Vagina (tissue), 2 donors: ENCODE data around the gene PARD6A. TPM values are rescaled to one million over a fixed set of nuclear protein-coding genes. Genes with fewer than 3 reads are reported as not detected.

Experiments used
- DNase-seq, 2 donors: peaks; one replicate each; pipeline ENCODE4 v3.0.0-alpha.2; 2017; ENCODE audit errors: extremely low spot score in 2 of 2
- H3K27ac ChIP-seq: fragments of 200-600 bp; sonication (generic); one replicate; pipeline ENCODE4 v1.5.1; 2019
- H3K27me3 ChIP-seq: fragments of 200-600 bp; sonication (generic); one replicate; pipeline ENCODE4 v1.5.1; 2019
- H3K36me3 ChIP-seq, 2 donors: fragments of 200-600 bp; sonication (generic); one replicate each; pipeline ENCODE4 v1.5.1; 2017 to 2019
- H3K4me1 ChIP-seq: fragments of 200-600 bp; sonication (generic); one replicate; pipeline ENCODE4 v1.5.1; 2019
- H3K4me3 ChIP-seq, 2 donors: fragments of 200-600 bp; sonication (generic); 1 replicate in 1 of 2; 2 replicates in 1 of 2; pipeline ENCODE4 v1.5.1; 2016 to 2019
- H3K9me3 ChIP-seq: fragments of 200-600 bp; sonication (generic); one replicate; pipeline ENCODE4 v1.5.1; 2019
- CTCF ChIP-seq, 3 experiments: fragments of 450-650 bp in 2 of 3; fragments of 200-600 bp in 1 of 3; sonication (generic) in 1 of 3; IDR thresholded peaks; one replicate each; pipeline ENCODE4 v1.5.1; 2017 to 2019; ENCODE audit warnings: antibody characterized with exemption in 3 of 3, mild to moderate bottlenecking in 2 of 3, moderate library complexity in 2 of 3
- POLR2A ChIP-seq, 2 donors: fragments of 450-650 bp; IDR thresholded peaks; one replicate each; pipeline ENCODE4 v1.6.1; 2017; ENCODE audit warnings: antibody characterized with exemption in 2 of 2, mild to moderate bottlenecking in 2 of 2, moderate library complexity in 2 of 2
- POLR2AphosphoS5 ChIP-seq, 2 donors: sonication (generic); formaldehyde crosslinking; IDR thresholded peaks; one replicate each; pipeline ENCODE4 v1.9.0; 2017; ENCODE audit warnings: antibody characterized with exemption in 2 of 2, mild to moderate bottlenecking in 2 of 2, low read depth in 1 of 2; ENCODE audit not compliant: insufficient read depth in 1 of 2
- intact Hi-C: fragments of 100-400 bp; cut with DNase I; formaldehyde crosslinking; loops from one replicate; pipeline ENCODE4 v1.15.1; 2023
- total RNA-seq: library from RNA; depleted of rRNA; stranded (reverse); fragments of >200 nt; gene quantifications from one replicate; pipeline ENCODE4 v1.2.3, GENCODE V29; 2016

PARD6A gene
- total RNA-seq, 1 donor from 2014 or later: 1.2 TPM

GRCh38 chr16:67709050-67709449 lies 48.3 kb downstream of the PARD6A start:
- no peak overlapping the region for H3K4me3 ChIP-seq
- TF ChIP-seq CTCF (IDR thresholded peaks at IDR 0.05): no peak
- TF ChIP-seq POLR2A (IDR thresholded peaks at IDR 0.05): no peak
- TF ChIP-seq POLR2AphosphoS5 (IDR thresholded peaks at IDR 0.05; ENCODE audit: insufficient read depth in 1 of 2, low read depth in 1 of 2): no peak
- intact Hi-C loops: no loop called here
- no peaks in the 10 kb centered on the region for H3K36me3 ChIP-seq
- DNase-seq: no peak
- no peaks in the 10 kb centered on the region for H3K4me1 ChIP-seq
- H3K9me3 ChIP-seq: no peaks in the 10 kb centered on the region
- no peaks in the 10 kb centered on the region for H3K27me3 ChIP-seq
- H3K27ac ChIP-seq: no peak overlapping the region

- Histone ChIP-seq H3K36me3 (no peaks in the 10 kb centered on the region), H3K4me3 (no peak overlapping the region), H3K27me3 (no peaks in the 10 kb centered on the region), H3K4me1 (no peaks in the 10 kb centered on the region), H3K9me3 (no peaks in the 10 kb centered on the region), H3K27ac (no peak overlapping the region)
- no peak for DNase-seq
- intact Hi-C loops: no loop called here
- no peak for TF ChIP-seq POLR2A (IDR thresholded peaks at IDR 0.05)
- no peak for TF ChIP-seq POLR2AphosphoS5 (IDR thresholded peaks at IDR 0.05; ENCODE audit: insufficient read depth in 1 of 2, low read depth in 1 of 2)
- TF ChIP-seq CTCF (IDR thresholded peaks at IDR 0.05): no peak
These were observed 49.8 kb downstream of the PARD6A start for GRCh38 chr16:67710607-67711006.

Other genes with a start within 250 kb of the PARD6A start
- 22.3 TPM for gene ZDHHC1, start 244.5 kb upstream of the PARD6A start, total RNA-seq
- gene HSD11B2, start 229.8 kb upstream of the PARD6A start, total RNA-seq: 30.2 TPM
- 110 TPM for gene ATP6V0D1, start 179.8 kb upstream of the PARD6A start, total RNA-seq
- gene AGRP, start 177.4 kb upstream of the PARD6A start, total RNA-seq: not detected
- 54.8 TPM for gene RIPOR1, start 132.1 kb upstream of the PARD6A start, total RNA-seq
- gene CTCF, start 98.4 kb upstream of the PARD6A start, total RNA-seq: 43.2 TPM
- gene CARMIL2, start 15.8 kb upstream of the PARD6A start, total RNA-seq: 5.6 TPM
- 38.8 TPM for gene ACD, start 700 bp upstream of the PARD6A start, total RNA-seq
- gene ENKD1, start 5.8 kb downstream of the PARD6A start, total RNA-seq: 14.7 TPM
- 10.3 TPM for gene C16orf86, start 5.9 kb downstream of the PARD6A start, total RNA-seq
- 32.7 TPM for gene GFOD2, start 58.4 kb downstream of the PARD6A start, total RNA-seq
- 17.9 TPM for gene RANBP10, start 145.6 kb downstream of the PARD6A start, total RNA-seq
- not detected for gene TSNAXIP1, start 145.9 kb downstream of the PARD6A start, total RNA-seq
- 50.6 TPM for gene THAP11, start 181.4 kb downstream of the PARD6A start, total RNA-seq
- gene NUTF2, start 186.0 kb downstream of the PARD6A start, total RNA-seq: 131 TPM
- 57.7 TPM for gene CENPT, start 186.7 kb downstream of the PARD6A start, total RNA-seq
- 71.9 TPM for gene EDC4, start 212.1 kb downstream of the PARD6A start, total RNA-seq
- gene NRN1L, start 223.9 kb downstream of the PARD6A start, total RNA-seq: not detected
- 17.4 TPM for gene PSKH1, start 232.3 kb downstream of the PARD6A start, total RNA-seq